ENCODE results near the gene HSPA6.

The HSPA6 gene

DNA sequence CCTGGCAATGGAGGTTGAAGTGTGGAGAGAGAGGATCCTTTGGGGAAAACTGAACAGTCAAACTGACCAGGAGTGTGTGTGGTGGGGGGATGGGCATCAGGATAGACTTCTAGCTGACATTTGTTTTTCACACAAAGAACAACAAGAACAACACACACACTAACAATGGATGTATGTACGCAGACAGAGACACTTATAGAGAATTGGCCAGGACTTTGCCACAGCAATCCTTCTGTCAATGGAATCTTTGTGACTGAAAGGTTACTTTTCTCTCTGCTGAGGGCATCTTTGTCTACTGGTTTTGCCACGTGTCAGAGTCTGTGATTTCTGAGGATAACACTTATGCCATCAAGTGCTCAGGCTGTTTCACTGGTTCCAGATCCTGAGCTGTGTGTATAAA is 31.5 kb upstream of the HSPA6 start:
- Histone ChIP-seq H3K4me1 (ENCODE audit: control insufficient read depth, insufficient read depth, low read length) (no peaks in the 10 kb centered on the region), H3K9ac (ENCODE audit: low read length in 2 of 2) (no peak overlapping the region), H3K27me3 (ENCODE audit: control insufficient read depth in 1 of 2, insufficient read depth in 2 of 2, low read length in 2 of 2) (peaks cover 14 to 18% of the 10 kb centered on the region in 2 donors), H3K27ac (ENCODE audit: low read length) (no peak overlapping the region), H3K36me3 (ENCODE audit: control insufficient read depth in 2 of 2, insufficient read depth in 2 of 2, low read length in 2 of 2) (no peaks in the 10 kb centered on the region), H3K4me3 (ENCODE audit: low read length in 2 of 2) (no peak overlapping the region), H3K9me3 (ENCODE audit: control insufficient read depth in 2 of 2, low read length in 2 of 2) (no peaks in the 10 kb centered on the region)

- Histone ChIP-seq H3K9ac (ENCODE audit: low read length in 2 of 2) (no peak overlapping the region), H3K27me3 (ENCODE audit: control insufficient read depth in 1 of 2, insufficient read depth in 2 of 2, low read length in 2 of 2) (peaks cover 11 to 14% of the 10 kb centered on the region in 2 donors), H3K27ac (ENCODE audit: low read length) (no peak overlapping the region), H3K4me1 (ENCODE audit: control insufficient read depth, insufficient read depth, low read length) (no peaks in the 10 kb centered on the region), H3K4me3 (ENCODE audit: low read length in 2 of 2) (no peak overlapping the region), H3K36me3 (ENCODE audit: control insufficient read depth in 2 of 2, insufficient read depth in 2 of 2, low read length in 2 of 2) (no peaks in the 10 kb centered on the region), H3K9me3 (ENCODE audit: control insufficient read depth in 2 of 2, low read length in 2 of 2) (no peaks in the 10 kb centered on the region)
Measured at GRCh38 chr1:161494091-161494735, 30.1 kb upstream of the HSPA6 start.

DNA sequence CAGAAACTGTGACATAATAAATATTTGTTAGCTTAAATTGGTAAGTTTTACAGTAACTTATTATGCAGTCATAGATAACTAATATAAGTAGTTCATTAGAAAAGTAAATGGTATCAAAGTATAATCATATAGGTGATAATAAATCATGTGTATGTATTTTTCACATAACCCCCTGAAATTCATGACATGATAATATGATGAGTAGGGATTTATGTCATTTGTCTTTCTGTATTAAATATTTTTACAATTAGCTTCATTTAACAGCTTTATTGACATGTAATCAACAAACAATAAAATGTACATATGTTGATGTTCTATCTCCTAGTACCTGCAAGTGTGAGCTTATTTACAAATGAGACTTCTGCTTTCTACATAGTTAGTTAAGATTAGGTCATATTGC is 28.9 kb upstream of the HSPA6 start:
- no peak overlapping the region for H3K4me3 ChIP-seq (ENCODE audit: low read length in 2 of 2)
- no peak overlapping the region for H3K9ac ChIP-seq (ENCODE audit: low read length in 2 of 2)
- H3K4me1 ChIP-seq (ENCODE audit: control insufficient read depth, insufficient read depth, low read length): no peaks in the 10 kb centered on the region
- H3K36me3 ChIP-seq (ENCODE audit: control insufficient read depth in 2 of 2, insufficient read depth in 2 of 2, low read length in 2 of 2): no peaks in the 10 kb centered on the region
- H3K27ac ChIP-seq (ENCODE audit: low read length): no peak overlapping the region
- H3K27me3 ChIP-seq (ENCODE audit: control insufficient read depth in 1 of 2, insufficient read depth in 2 of 2, low read length in 2 of 2): peaks cover 14 to 15% of the 10 kb centered on the region in 2 donors
- no peaks in the 10 kb centered on the region for H3K9me3 ChIP-seq (ENCODE audit: control insufficient read depth in 2 of 2, low read length in 2 of 2)

GRCh38 chr1:161497961-161498360 is 26.4 kb upstream of the HSPA6 start:
- Histone ChIP-seq H3K9ac (ENCODE audit: low read length in 2 of 2) (no peak overlapping the region), H3K4me1 (ENCODE audit: control insufficient read depth, insufficient read depth, low read length) (no peaks in the 10 kb centered on the region), H3K27ac (ENCODE audit: low read length) (no peak overlapping the region), H3K4me3 (ENCODE audit: low read length in 2 of 2) (no peak overlapping the region), H3K27me3 (ENCODE audit: control insufficient read depth in 1 of 2, insufficient read depth in 2 of 2, low read length in 2 of 2) (peaks cover 6 to 18% of the 10 kb centered on the region in 2 donors), H3K9me3 (ENCODE audit: control insufficient read depth in 2 of 2, low read length in 2 of 2) (no peaks in the 10 kb centered on the region), H3K36me3 (ENCODE audit: control insufficient read depth in 2 of 2, insufficient read depth in 2 of 2, low read length in 2 of 2) (no peaks in the 10 kb centered on the region)

- no peaks in the 10 kb centered on the region for H3K4me1 ChIP-seq (ENCODE audit: control insufficient read depth, insufficient read depth, low read length)
- no peak overlapping the region for H3K9ac ChIP-seq (ENCODE audit: low read length in 2 of 2)
- no peak overlapping the region for H3K27ac ChIP-seq (ENCODE audit: low read length)
- no peak overlapping the region for H3K4me3 ChIP-seq (ENCODE audit: low read length in 2 of 2)
- no peaks in the 10 kb centered on the region for H3K36me3 ChIP-seq (ENCODE audit: control insufficient read depth in 2 of 2, insufficient read depth in 2 of 2, low read length in 2 of 2)
- peaks cover 6 to 25% of the 10 kb centered on the region in 2 donors for H3K27me3 ChIP-seq (ENCODE audit: control insufficient read depth in 1 of 2, insufficient read depth in 2 of 2, low read length in 2 of 2)
- no peaks in the 10 kb centered on the region for H3K9me3 ChIP-seq (ENCODE audit: control insufficient read depth in 2 of 2, low read length in 2 of 2)
Measured at GRCh38 chr1:161498646-161499045, 25.7 kb upstream of the HSPA6 start.

DNA sequence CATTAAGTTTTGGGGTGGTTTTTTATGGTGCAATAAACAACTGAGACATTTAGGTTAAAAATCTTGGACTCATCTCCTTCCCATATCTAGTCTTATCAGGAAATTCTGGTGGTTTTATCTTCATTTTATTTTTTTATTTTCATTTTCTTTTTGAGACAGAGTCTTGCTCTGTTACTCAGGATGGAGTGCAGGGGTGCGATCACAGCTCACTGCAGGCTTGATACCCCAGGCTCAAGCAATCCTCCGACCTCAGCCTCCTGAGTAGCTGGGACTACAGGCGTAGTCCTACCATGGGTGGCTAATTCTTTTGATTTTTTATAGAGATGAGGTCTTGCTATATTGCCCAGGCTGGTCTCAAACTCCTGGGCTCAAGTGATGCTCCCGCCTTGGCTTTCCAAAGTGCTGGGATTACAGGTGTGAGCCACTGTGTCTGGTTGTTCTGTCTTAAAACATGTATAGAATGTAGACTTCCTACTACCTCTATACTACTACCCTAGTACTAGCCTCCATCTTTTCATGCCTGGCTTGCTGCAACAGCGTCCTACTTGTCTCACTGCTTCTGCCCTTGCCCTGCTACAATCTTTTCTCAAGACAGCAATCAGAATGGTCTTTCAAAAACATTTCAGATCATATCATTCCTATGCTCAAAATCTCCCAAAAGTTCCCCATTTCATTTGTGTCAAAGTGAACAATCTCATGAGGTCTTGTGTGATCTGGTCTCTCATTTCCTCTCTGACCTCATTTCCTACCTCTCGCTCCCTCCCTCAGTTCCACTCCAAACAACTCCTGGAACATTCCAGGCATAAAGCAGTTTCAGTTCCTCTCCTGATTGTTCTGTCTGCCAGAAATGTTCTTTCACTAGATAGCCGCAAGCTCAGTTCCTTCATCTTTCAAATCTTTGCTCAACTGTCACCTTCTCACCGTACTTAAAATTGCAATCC is 25.0 kb upstream of the HSPA6 start:
- H3K36me3 ChIP-seq (ENCODE audit: control insufficient read depth in 2 of 2, insufficient read depth in 2 of 2, low read length in 2 of 2): no peaks in the 10 kb centered on the region
- peaks cover 6 to 25% of the 10 kb centered on the region in 2 donors for H3K27me3 ChIP-seq (ENCODE audit: control insufficient read depth in 1 of 2, insufficient read depth in 2 of 2, low read length in 2 of 2)

GRCh38 chr1:161501234-161501633 is 23.1 kb upstream of the HSPA6 start:
- Histone ChIP-seq H3K27me3 (ENCODE audit: control insufficient read depth in 1 of 2, insufficient read depth in 2 of 2, low read length in 2 of 2) (peaks cover 8 to 28% of the 10 kb centered on the region in 2 donors), H3K27ac (ENCODE audit: low read length) (no peak overlapping the region), H3K9me3 (ENCODE audit: control insufficient read depth in 2 of 2, low read length in 2 of 2) (no peaks in the 10 kb centered on the region)

More for the DNA sequence above, 25.0 kb upstream of the HSPA6 start:
- H3K9ac ChIP-seq (ENCODE audit: low read length in 2 of 2): no peak overlapping the region
- no peaks in the 10 kb centered on the region for H3K4me1 ChIP-seq (ENCODE audit: control insufficient read depth, insufficient read depth, low read length)
- H3K4me3 ChIP-seq (ENCODE audit: low read length in 2 of 2): no peak overlapping the region
- H3K27ac ChIP-seq (ENCODE audit: low read length): no peak overlapping the region
- H3K9me3 ChIP-seq (ENCODE audit: control insufficient read depth in 2 of 2, low read length in 2 of 2): no peaks in the 10 kb centered on the region

GRCh38 chr1:161502181-161502580 is 22.2 kb upstream of the HSPA6 start:
- Histone ChIP-seq H3K27ac (ENCODE audit: low read length) (no peak overlapping the region), H3K9me3 (ENCODE audit: control insufficient read depth in 2 of 2, low read length in 2 of 2) (no peaks in the 10 kb centered on the region), H3K4me1 (ENCODE audit: control insufficient read depth, insufficient read depth, low read length) (no peaks in the 10 kb centered on the region), H3K36me3 (ENCODE audit: control insufficient read depth in 2 of 2, insufficient read depth in 2 of 2, low read length in 2 of 2) (no peaks in the 10 kb centered on the region), H3K4me3 (ENCODE audit: low read length in 2 of 2) (no peak overlapping the region), H3K27me3 (ENCODE audit: control insufficient read depth in 1 of 2, insufficient read depth in 2 of 2, low read length in 2 of 2) (peaks cover 12 to 28% of the 10 kb centered on the region in 2 donors), H3K9ac (ENCODE audit: low read length in 2 of 2) (no peak overlapping the region)

More at GRCh38 chr1:161501234-161501633, 23.1 kb upstream of the HSPA6 start:
- Histone ChIP-seq H3K36me3 (ENCODE audit: control insufficient read depth in 2 of 2, insufficient read depth in 2 of 2, low read length in 2 of 2) (no peaks in the 10 kb centered on the region), H3K9ac (ENCODE audit: low read length in 2 of 2) (no peak overlapping the region), H3K4me1 (ENCODE audit: control insufficient read depth, insufficient read depth, low read length) (no peaks in the 10 kb centered on the region), H3K4me3 (ENCODE audit: low read length in 2 of 2) (no peak overlapping the region)

- no peaks in the 10 kb centered on the region for H3K9me3 ChIP-seq (ENCODE audit: control insufficient read depth in 2 of 2, low read length in 2 of 2)
- no peaks in the 10 kb centered on the region for H3K4me1 ChIP-seq (ENCODE audit: control insufficient read depth, insufficient read depth, low read length)
- H3K4me3 ChIP-seq (ENCODE audit: low read length in 2 of 2): no peak overlapping the region
- no peaks in the 10 kb centered on the region for H3K36me3 ChIP-seq (ENCODE audit: control insufficient read depth in 2 of 2, insufficient read depth in 2 of 2, low read length in 2 of 2)
- peaks cover 14 to 28% of the 10 kb centered on the region in 2 donors for H3K27me3 ChIP-seq (ENCODE audit: control insufficient read depth in 1 of 2, insufficient read depth in 2 of 2, low read length in 2 of 2)
- H3K9ac ChIP-seq (ENCODE audit: low read length in 2 of 2): no peak overlapping the region
- no peak overlapping the region for H3K27ac ChIP-seq (ENCODE audit: low read length)
Measured at GRCh38 chr1:161502641-161503393, 21.5 kb upstream of the HSPA6 start.

- no peaks in the 10 kb centered on the region for H3K9me3 ChIP-seq (ENCODE audit: control insufficient read depth in 2 of 2, low read length in 2 of 2)
- H3K36me3 ChIP-seq (ENCODE audit: control insufficient read depth in 2 of 2, insufficient read depth in 2 of 2, low read length in 2 of 2): no peaks in the 10 kb centered on the region
- no peak overlapping the region for H3K9ac ChIP-seq (ENCODE audit: low read length in 2 of 2)
- peaks cover 14 to 27% of the 10 kb centered on the region in 2 donors for H3K27me3 ChIP-seq (ENCODE audit: control insufficient read depth in 1 of 2, insufficient read depth in 2 of 2, low read length in 2 of 2)
- no peaks in the 10 kb centered on the region for H3K4me1 ChIP-seq (ENCODE audit: control insufficient read depth, insufficient read depth, low read length)
- H3K4me3 ChIP-seq (ENCODE audit: low read length in 2 of 2): no peak overlapping the region
- no peak overlapping the region for H3K27ac ChIP-seq (ENCODE audit: low read length)
Measured at GRCh38 chr1:161503394-161503748, 21.0 kb upstream of the HSPA6 start.

Data from stomach smooth muscle (tissue), 2 donors.